Adrenal gland (tissue), 12 donors: Measurements from ENCODE around the gene ERN1. TPM values are rescaled to one million over a fixed set of nuclear protein-coding genes. Genes with fewer than 3 reads are reported as not detected.

Experiments used
- DNase-seq, 7 donors: peaks; one replicate each; pipeline ENCODE4 v3.0.0-alpha.2; 2019 to 2020
- H3K27ac ChIP-seq, 5 donors: fragments of 200-600 bp; sonication (generic) in 4 of 5; 1 replicate in 3 of 5; 2 replicates in 2 of 5; pipeline versions ENCODE4 v1.5.1 to v1.8.0; 2016 to 2020; ENCODE audit warnings: mild to moderate bottlenecking in 1 of 5
- H3K27me3 ChIP-seq: fragments of 200-600 bp; 2 replicates; pipeline ENCODE4 v1.8.0; 2021
- H3K36me3 ChIP-seq, 2 donors: fragments of 200-600 bp; replicated peaks in 1 of 2; 1 replicate in 1 of 2; 2 replicates in 1 of 2; pipeline versions ENCODE4 v1.5.1 to v1.8.0; 2018 to 2022
- H3K4me1 ChIP-seq, 2 donors: fragments of 200-600 bp; replicated peaks in 1 of 2; 1 replicate in 1 of 2; 2 replicates in 1 of 2; pipeline versions ENCODE4 v1.5.1 to v1.8.0; 2018 to 2021
- H3K4me3 ChIP-seq, 4 donors: fragments of 200-600 bp; sonication (generic) in 3 of 4; one replicate each; pipeline ENCODE4 v1.5.1; 2016 to 2018
- H3K9me3 ChIP-seq, 3 donors: fragments of 200-600 bp; sonication (generic) in 1 of 3; replicated peaks in 1 of 3; 1 replicate in 2 of 3; 2 replicates in 1 of 3; pipeline versions ENCODE4 v1.5.1 to v1.8.0; 2016 to 2021
- POLR2A ChIP-seq, 2 donors: fragments of 450-650 bp; IDR thresholded peaks; one replicate each; pipeline ENCODE4 v1.6.1; 2017; ENCODE audit warnings: antibody characterized with exemption in 2 of 2, mild to moderate bottlenecking in 2 of 2, moderate library complexity in 1 of 2
- WGBS, 4 donors: extraction: QIAGEN DNeasy Blood & Tissue Kit in 2 of 4; methylation state at CpG; one replicate each; pipeline versions ENCODE4 v1.1.5 to v1.1.7; 2013 to 2017; 5-methylcytosine and 5-hydroxymethylcytosine counted together
- intact Hi-C, 2 donors: fragments of 100-400 bp; cut with DNase I; formaldehyde crosslinking; loops; one replicate each; pipeline versions ENCODE4 v1.14.1 to v1.15.0; 2022 to 2023
- polyA plus RNA-seq, 3 donors: library from polyadenylated mRNA; stranded (reverse); fragments of 200-250 nt in 2 of 3; fragments of 350-450 nt in 1 of 3; fragmentation: Illumina TruSeq in 1 of 3; extraction: RNeasy Lipid Tissue Mini Kit (QIAGEN cat#74804) in 1 of 3; gene quantifications; one replicate each; pipeline ENCODE4 v1.2.3, GENCODE V29; 2013 to 2014
- total RNA-seq, 9 donors: library from RNA; depleted of rRNA in 4 of 9; stranded (reverse); fragments of >200 nt in 4 of 9; fragments of 120-200 nt in 1 of 9; fragmentation: NEBNext Ultra II Directional in 1 of 9; extraction: Animal tissue kit (Norgen Biotek cat#: 25700) in 1 of 9; gene quantifications; one replicate each; pipeline versions ENCODE4 v1.1.0 to v1.2.4, GENCODE V29; 2013 to 2023
- TF ChIP-seq, protein P1 (sequence below), 6 experiments: fragments of 450-650 bp in 4 of 6; fragments of 200-600 bp in 2 of 6; sonication (generic) in 1 of 6; IDR thresholded peaks; 1 replicate in 5 of 6; 2 replicates in 1 of 6; pipeline versions ENCODE4 v1.5.1 to v1.8.0; 2016 to 2021; ENCODE audit warnings: antibody characterized with exemption in 6 of 6, mild to moderate bottlenecking in 2 of 6, moderate library complexity in 1 of 6
- donor health status: healthy with polysubstance abuse.
- donor health status: Bipolar disorder and iron deficiency.
- donor health status: DM: yes; HTN: yes; CAD: no.
- donor health status: DM: no; HTN: no; CAD: no.
- donor health status: DM: no; HTN: no; CAD: no.
- donor health status: DM: yes; HTN: yes; CAD: no.

Gene ERN1
- total and polyA plus RNA-seq, 12 donors, result 31.9 to 205 (median 63.1) TPM

DNA sequence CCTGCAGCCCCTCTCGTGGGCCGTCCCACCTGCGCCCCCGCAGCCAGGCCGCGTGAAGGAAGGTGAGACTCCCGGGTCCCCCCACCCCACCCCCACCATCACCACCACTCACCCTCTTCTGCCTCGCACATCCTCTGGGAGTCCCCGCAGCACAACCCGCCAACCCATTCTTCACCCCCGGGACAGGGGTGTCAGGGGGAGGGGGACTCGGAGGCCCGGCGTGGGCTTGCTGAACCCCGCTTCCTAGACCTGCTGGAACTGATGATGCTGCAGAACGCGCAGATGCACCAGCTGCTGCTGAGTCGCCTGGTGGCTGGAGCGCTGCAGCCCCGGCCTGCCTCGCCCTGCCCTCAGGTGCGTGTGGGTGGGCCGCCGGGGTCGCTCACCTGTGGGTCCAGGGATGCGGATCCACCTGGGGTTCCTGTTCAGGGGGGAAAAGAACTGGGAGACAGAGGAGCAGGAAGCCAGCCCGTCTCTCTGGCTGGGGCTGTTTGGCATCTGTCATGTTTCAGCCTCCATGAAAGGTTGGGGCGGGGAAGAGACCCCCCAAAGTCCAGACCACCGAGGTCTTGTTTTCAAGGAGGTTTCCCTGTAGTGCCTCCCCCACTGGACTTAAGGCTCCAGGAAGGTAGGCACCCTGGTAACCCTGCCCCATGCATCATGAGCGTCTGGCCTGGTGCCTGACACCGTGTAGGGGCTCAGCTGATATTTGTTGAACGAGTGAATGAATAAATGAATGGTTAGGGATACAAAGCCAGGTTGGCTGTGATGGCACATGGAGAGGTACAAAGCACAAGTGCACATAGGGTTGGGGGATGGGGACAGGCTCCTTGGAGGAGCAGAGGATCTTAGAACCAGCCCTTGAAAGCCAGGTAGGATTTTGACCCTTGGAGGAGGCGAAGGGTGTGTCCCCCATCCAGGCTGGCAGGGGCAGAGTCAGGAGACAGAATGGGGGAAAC lies 130.9 kb downstream of the ERN1 start:
- TF ChIP-seq POLR2A (IDR thresholded peaks at IDR 0.05), result no peak
- TF ChIP-seq, protein P1, sequence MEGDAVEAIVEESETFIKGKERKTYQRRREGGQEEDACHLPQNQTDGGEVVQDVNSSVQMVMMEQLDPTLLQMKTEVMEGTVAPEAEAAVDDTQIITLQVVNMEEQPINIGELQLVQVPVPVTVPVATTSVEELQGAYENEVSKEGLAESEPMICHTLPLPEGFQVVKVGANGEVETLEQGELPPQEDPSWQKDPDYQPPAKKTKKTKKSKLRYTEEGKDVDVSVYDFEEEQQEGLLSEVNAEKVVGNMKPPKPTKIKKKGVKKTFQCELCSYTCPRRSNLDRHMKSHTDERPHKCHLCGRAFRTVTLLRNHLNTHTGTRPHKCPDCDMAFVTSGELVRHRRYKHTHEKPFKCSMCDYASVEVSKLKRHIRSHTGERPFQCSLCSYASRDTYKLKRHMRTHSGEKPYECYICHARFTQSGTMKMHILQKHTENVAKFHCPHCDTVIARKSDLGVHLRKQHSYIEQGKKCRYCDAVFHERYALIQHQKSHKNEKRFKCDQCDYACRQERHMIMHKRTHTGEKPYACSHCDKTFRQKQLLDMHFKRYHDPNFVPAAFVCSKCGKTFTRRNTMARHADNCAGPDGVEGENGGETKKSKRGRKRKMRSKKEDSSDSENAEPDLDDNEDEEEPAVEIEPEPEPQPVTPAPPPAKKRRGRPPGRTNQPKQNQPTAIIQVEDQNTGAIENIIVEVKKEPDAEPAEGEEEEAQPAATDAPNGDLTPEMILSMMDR (IDR thresholded peaks at IDR 0.05), result no peak
- DNase-seq, result peak in 1 of 7 donors; percentile 48
- Histone ChIP-seq H3K4me1 (peaks cover 10 to 15% of the 10 kb centered on the region in 2 donors), H3K4me3 (peak overlapping the region in 2 of 4 donors; percentile 56 to 77), H3K36me3 (no peaks in the 10 kb centered on the region), H3K27ac (no peak overlapping the region), H3K27me3 (peaks cover 6% of the 10 kb centered on the region), H3K9me3 (no peaks in the 10 kb centered on the region)
- WGBS, 4 donors, result 31 to 72% (median 46%) methylated on average over 6 to 33 of the region's 33 CpGs
- intact Hi-C loops, result no loop called here

DNA sequence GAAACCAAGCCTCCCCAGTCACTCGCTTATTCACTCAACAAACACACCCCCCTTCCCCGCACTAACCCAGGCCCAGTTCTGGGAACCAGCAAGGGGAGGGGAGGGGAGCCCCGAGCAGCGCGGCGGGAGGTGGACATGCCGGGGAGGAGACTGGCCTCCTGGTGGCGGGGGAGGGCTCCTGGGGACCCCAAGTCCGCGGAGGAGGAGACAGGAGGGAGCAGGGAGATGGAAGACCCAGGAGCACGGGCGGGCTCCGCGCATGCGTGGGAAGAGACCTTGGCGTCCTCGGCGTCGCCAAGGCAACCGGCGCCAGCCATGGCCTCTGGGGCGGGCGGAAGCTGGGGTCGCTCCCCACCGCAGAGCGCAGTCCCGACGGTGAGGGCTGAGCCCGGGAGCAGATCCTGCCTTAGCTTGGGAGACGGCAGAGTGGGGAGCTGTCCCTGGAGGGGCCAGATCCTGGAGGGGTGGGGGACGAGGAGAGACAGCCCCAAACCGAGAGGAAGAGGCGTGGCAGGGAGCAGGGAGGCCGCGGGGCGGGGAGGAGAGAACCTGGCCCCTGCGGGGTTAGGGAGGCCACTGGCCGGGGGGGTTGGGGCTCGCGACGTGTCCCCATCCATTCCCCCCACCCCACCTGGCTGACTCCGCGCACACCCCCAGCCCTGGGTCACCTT lies 131.8 kb downstream of the ERN1 start, which contains the start of gene PRR29:
PRR29 (plus strand) TSS at position 302 of the 671 bp plus-strand sequence; CDS start at position 316, 14 bp downstream.
- H3K27me3 ChIP-seq, result peaks cover 6% of the 10 kb centered on the region

DNA sequence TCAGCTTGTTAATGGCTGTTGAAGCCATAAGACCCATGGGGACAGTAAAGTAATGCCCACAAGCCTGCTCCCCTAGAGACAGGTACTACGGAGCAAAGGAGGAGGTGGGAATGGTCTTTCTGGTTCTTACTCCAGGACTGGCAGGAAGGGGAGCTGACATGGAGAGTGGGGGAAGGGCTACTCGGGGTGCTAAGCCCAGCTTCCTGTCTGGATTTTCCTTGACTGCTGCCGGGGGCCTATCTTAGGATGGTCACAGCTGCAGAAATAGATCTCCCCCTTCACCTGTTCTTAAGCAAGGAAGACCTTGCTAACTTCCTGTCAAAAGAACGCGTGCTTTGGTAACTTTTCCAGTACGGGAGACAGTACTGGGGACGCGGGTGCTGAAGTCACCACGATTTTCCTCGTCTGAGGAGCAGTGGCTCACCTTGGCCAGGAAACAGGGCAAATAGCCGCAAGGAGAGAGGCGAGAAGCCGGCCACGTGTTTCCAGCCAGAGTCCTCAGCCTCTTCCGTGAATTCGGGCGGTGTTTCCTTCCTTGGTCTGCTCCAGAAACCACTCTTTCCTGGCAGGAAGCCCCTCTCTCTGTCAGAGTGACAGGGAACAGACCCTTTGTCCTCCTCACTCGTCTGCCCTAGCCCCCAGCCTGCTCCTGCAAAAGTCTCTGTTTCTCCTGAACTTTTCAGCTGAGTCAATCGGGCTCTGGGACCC lies 132.4 kb downstream of the ERN1 start:
- Histone ChIP-seq H3K27ac (no peak overlapping the region), H3K9me3 (no peaks in the 10 kb centered on the region), H3K36me3 (no peaks in the 10 kb centered on the region), H3K27me3 (peaks cover 6% of the 10 kb centered on the region), H3K4me1 (peaks cover 10 to 15% of the 10 kb centered on the region in 2 donors), H3K4me3 (peak overlapping the region in 2 of 4 donors; percentile 56 to 77)
- intact Hi-C loops, result no loop called here
- TF ChIP-seq, protein P1 (IDR thresholded peaks at IDR 0.05), result no peak
- TF ChIP-seq POLR2A (IDR thresholded peaks at IDR 0.05), result no peak
- WGBS, 4 donors, result 9 to 27% (median 24%) methylated on average over 4 to 19 of the region's 19 CpGs
- DNase-seq, result peak in 4 of 7 donors; percentile 19 to 63 (median 38)

More for the DNA sequence above, 131.8 kb downstream of the ERN1 start, which contains the start of gene PRR29:
- Histone ChIP-seq H3K4me3 (peak within 1 kb of the TSS in 3 of 4 donors; percentile 8 to 77 (median 56)), H3K36me3 (no peaks in the 10 kb centered on the region), H3K4me1 (peaks cover 10 to 15% of the 10 kb centered on the region in 2 donors), H3K27ac (no peak within 1 kb of the TSS), H3K9me3 (no peaks in the 10 kb centered on the region)
- TF ChIP-seq POLR2A (IDR thresholded peaks at IDR 0.05), result no peak
- TF ChIP-seq, protein P1 (IDR thresholded peaks at IDR 0.05), result peak in 1 of 6 experiments; percentile 2
- WGBS, 4 donors, result 1 to 3% (median 2%) methylated on average over 17 to 42 of the region's 43 CpGs
- DNase-seq, result peak; percentile 60 to 81 (median 75)
- intact Hi-C loops, result no loop called here
